GM12878 (cell line): ENCODE results near the gene TBRG4.

Experiments
- CEBPB ChIP-seq, 2 experiments: fragments of 150-350 bp in 1 of 2; IDR thresholded peaks; 2 replicates each; pipeline ENCODE4 v1.6.1; 2012 to 2014; ENCODE audit warnings: low read depth in 2 of 2, low read length in 2 of 2, borderline replicate concordance in 1 of 2, inconsistent platforms in 1 of 2
- CTCF ChIP-seq, 3 experiments: IDR thresholded peaks in 2 of 3; conservative IDR thresholded peaks in 1 of 3; 2 replicates each; pipeline ENCODE4 v1.5.1; 2011; ENCODE audit warnings: low read depth in 3 of 3, low read length in 3 of 3, mild to moderate bottlenecking in 3 of 3, control low read depth in 2 of 3, moderate library complexity in 2 of 3, inconsistent platforms in 1 of 3, mixed read lengths in 1 of 3; ENCODE audit not compliant: control insufficient read depth in 2 of 3, insufficient read depth in 1 of 3; ENCODE audit errors: extremely low read depth in 1 of 3
- EP300 ChIP-seq, 2 experiments: fragments of 150-350 bp in 1 of 2; IDR thresholded peaks; 2 replicates each; pipeline ENCODE4 v1.6.1; 2011 to 2012; ENCODE audit warnings: low read depth in 2 of 2, low read length in 2 of 2, borderline replicate concordance in 1 of 2, improper control_type of control experiment in 1 of 2, inconsistent platforms in 1 of 2; ENCODE audit not compliant: control insufficient read depth in 1 of 2
- FOS ChIP-seq: IDR thresholded peaks from 3 replicates; pipeline ENCODE4 v1.6.1; 2011; ENCODE audit warnings: borderline replicate concordance; ENCODE audit not compliant: insufficient read length; ENCODE audit errors: extremely low read depth
- IRF3 ChIP-seq: fragments of 450-650 bp; IDR thresholded peaks from 2 replicates; pipeline ENCODE4 v1.6.1; 2014; ENCODE audit warnings: mild to moderate bottlenecking
- MEF2A ChIP-seq: IDR thresholded peaks from 2 replicates; pipeline ENCODE4 v1.6.1; 2011; ENCODE audit warnings: low read depth, mild to moderate bottlenecking, low read length, moderate library complexity; ENCODE audit not compliant: insufficient read depth
- POLR2A ChIP-seq: IDR thresholded peaks from 2 replicates; pipeline ENCODE4 v1.6.1; 2011; ENCODE audit warnings: low read depth, mild to moderate bottlenecking, low read length
- STAT1 ChIP-seq: fragments of 450-650 bp; conservative IDR thresholded peaks from 2 replicates; pipeline ENCODE4 v1.6.1; 2014; ENCODE audit warnings: antibody characterized with exemption, mild to moderate bottlenecking
- USF2 ChIP-seq: IDR thresholded peaks from 2 replicates; pipeline ENCODE4 v1.6.1; 2011; ENCODE audit warnings: low read depth, low read length, improper control_type of control experiment, borderline replicate concordance
- YY1 ChIP-seq: IDR thresholded peaks from 2 replicates; pipeline ENCODE4 v1.6.1; 2011; ENCODE audit warnings: low read depth, mild to moderate bottlenecking, low read length

GRCh38 chr7:45151131-45151684 lies 39.7 kb upstream of the TBRG4 start:
- TF ChIP-seq YY1 (no peak), EP300 (IDR thresholded peaks at IDR 0.05; ENCODE audit: borderline replicate concordance in 1 of 2, control insufficient read depth in 1 of 2, low read depth in 2 of 2, low read length in 2 of 2) (no peak), CTCF (IDR thresholded peaks at IDR 0.05 in 2 of 3, conservative IDR thresholded peaks at IDR 0.05 in 1 of 3; ENCODE audit: control insufficient read depth in 2 of 3, extremely low read depth in 1 of 3, insufficient read depth in 1 of 3, low read depth in 3 of 3, low read length in 3 of 3) (no peak), POLR2A (no peak), IRF3 (no peak), MEF2A (no peak), CEBPB (IDR thresholded peaks at IDR 0.05; ENCODE audit: borderline replicate concordance in 1 of 2, low read depth in 2 of 2, low read length in 2 of 2) (no peak), FOS (no peak), USF2 (no peak), STAT1 (no peak)
